Ishikawa (cell line): ENCODE results near the gene RNF11.

Source experiments
- CREB1 ChIP-seq: IDR thresholded peaks from 2 replicates; pipeline ENCODE4 v1.6.1; 2012; ENCODE audit warnings: low read depth
- YY1 ChIP-seq: IDR thresholded peaks from 2 replicates; pipeline ENCODE4 v1.6.1; 2012; ENCODE audit warnings: low read depth

- no peak for TF ChIP-seq YY1
- no peak for TF ChIP-seq CREB1
These were observed 16.3 kb downstream of the RNF11 start for GRCh38 chr1:51252366-51252765.
